GM10266 (cell line): ENCODE measurements around the gene RAB25.

Source experiments
- DNase-seq: peaks from one replicate; pipeline ENCODE4 v3.0.0; 2012; ENCODE audit errors: extremely low spot score
- TF ChIP-seq, protein P1 (sequence below): IDR thresholded peaks from 2 replicates; pipeline ENCODE4 v1.5.1; 2012; ENCODE audit warnings: mild to moderate bottlenecking, low read depth; ENCODE audit not compliant: control insufficient read depth, insufficient read depth; ENCODE audit errors: missing control alignments

RAB25 gene

DNA sequence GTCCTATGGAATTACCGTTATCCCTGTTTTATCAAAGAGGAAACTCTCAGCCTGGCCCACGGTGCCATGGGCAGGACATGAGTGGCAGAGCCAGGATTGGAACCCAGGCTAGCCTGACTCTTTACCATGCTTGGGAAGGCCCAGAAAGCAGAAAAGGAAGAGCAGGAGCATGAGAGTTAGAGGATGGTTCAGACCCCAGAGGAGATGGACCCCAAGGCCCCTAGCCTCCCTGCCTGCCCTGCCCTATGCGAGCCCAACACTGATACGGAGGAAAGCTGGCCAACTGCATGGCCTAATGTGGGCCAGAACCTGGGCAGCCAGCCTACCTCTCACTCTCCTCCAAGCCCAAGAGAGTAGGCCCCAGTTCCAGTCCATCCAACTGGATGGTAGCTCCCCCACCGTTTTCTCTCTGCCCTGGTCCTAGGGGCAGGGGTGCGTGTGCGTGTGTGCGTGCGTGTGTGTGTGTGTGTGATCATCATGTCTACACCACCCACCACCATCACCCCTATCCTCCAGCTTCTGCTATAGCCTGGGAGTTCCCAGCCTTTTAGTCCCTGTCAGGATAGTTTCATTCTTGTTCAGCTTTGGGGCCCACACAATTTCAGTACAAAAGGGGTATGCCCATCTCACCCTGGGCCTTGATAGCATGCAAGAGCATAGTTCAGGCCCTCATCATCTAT, 36.7 kb downstream of the RAB25 start:
- TF ChIP-seq, protein P1, sequence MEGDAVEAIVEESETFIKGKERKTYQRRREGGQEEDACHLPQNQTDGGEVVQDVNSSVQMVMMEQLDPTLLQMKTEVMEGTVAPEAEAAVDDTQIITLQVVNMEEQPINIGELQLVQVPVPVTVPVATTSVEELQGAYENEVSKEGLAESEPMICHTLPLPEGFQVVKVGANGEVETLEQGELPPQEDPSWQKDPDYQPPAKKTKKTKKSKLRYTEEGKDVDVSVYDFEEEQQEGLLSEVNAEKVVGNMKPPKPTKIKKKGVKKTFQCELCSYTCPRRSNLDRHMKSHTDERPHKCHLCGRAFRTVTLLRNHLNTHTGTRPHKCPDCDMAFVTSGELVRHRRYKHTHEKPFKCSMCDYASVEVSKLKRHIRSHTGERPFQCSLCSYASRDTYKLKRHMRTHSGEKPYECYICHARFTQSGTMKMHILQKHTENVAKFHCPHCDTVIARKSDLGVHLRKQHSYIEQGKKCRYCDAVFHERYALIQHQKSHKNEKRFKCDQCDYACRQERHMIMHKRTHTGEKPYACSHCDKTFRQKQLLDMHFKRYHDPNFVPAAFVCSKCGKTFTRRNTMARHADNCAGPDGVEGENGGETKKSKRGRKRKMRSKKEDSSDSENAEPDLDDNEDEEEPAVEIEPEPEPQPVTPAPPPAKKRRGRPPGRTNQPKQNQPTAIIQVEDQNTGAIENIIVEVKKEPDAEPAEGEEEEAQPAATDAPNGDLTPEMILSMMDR = no peak

DNA sequence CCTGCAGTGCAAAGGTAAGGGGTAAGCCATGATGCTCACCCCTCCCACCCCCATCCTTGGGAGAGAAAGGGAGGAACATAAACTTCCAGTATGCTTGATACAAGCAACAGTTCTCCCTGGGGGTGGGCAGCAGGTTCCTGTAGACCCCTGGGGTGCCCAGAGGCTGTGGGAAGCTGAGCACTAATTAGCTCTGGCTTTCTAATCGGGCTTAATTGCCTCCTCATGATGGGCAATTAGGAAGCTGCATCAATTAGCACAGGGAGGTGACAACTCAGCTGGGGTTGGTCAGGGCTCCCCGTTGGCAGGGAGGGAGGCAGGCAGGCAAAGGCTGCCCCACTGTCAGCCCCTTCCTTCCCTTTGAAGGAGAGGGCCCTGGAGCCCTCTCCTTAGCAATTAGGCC, 37.8 kb downstream of the RAB25 start:
- TF ChIP-seq, protein P1 = no peak
- no peak for DNase-seq

More for the DNA sequence above, 36.7 kb downstream of the RAB25 start:
- no peak for DNase-seq

DNA sequence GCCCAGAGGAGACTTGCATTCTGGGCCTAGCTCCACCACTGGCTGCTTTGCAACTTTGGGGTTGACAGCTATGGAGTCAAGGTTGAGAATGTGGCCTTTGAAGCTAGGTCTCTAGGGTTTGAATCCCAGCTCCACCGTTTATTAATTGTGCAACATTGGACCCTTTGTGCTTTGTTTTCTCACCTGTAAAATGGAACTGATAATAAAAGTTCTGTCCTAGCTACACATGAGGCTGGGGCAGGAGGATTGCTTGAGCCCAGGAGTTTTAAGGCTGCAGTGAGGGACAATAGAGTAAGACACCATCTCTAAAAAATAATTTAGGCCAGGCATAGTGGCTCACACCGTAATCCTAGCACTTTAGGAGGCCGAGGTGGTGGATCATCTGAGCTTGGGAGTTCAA, 38.3 kb downstream of the RAB25 start:
- TF ChIP-seq, protein P1 = no peak
- DNase-seq = no peak

DNA sequence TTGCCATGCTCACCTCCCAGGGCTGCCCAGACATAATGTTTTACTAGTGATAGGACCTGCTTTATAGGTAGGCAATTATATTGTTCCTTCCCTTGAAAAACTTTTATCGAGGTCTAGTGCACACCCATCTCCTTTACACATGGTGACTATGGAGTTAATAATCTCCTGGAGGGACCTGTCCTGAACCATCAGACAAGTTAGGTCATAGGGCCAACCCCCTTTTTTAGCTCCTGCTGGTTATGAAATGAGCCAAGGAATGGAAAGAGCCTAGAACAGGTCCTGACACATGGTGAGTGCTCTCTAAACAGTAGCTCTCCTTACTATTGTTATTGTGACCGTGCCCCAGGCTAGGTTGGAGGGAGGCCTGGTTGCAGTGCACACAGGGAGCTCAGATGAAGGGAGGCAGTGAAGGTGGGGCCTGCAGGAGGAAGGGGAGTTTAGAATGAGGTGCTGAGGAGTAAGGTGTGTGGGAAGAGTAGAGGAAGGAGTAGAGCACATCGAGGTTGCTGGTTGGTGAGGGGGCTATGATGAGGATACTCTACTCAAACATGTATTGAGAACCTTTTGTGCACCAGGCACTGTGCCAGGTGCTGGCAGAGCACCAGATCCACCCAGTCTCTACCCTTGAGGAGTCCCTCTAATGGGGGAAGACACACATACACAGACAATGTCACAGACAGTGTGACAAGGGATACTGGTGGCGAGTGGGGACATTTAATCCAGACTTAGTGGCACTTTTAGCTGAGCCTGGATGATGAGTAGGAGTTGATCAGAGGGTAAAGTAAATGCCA, 39.4 kb downstream of the RAB25 start:
- DNase-seq = no peak
- TF ChIP-seq, protein P1 = no peak

DNA sequence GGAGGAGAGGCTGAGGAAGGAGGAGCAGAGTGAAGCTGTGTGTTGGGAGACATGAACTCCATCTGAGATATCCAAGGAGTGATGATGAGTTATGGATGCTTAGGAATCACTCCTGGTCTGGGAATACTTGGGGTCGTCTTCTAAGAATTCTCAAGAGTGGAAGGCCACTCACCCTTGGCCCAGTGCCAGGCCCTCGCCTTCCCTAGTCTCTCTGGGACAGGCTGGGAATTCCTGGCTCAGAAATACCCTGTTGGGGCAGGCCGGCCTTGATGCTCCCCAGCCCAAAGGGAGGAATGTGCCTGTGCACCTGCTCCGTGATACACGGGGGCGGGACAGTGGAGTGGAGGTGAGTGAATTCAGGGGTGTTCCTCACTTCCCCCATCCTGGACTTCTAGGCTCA, 40.9 kb downstream of the RAB25 start:
- TF ChIP-seq, protein P1 = no peak
- no peak for DNase-seq

DNA sequence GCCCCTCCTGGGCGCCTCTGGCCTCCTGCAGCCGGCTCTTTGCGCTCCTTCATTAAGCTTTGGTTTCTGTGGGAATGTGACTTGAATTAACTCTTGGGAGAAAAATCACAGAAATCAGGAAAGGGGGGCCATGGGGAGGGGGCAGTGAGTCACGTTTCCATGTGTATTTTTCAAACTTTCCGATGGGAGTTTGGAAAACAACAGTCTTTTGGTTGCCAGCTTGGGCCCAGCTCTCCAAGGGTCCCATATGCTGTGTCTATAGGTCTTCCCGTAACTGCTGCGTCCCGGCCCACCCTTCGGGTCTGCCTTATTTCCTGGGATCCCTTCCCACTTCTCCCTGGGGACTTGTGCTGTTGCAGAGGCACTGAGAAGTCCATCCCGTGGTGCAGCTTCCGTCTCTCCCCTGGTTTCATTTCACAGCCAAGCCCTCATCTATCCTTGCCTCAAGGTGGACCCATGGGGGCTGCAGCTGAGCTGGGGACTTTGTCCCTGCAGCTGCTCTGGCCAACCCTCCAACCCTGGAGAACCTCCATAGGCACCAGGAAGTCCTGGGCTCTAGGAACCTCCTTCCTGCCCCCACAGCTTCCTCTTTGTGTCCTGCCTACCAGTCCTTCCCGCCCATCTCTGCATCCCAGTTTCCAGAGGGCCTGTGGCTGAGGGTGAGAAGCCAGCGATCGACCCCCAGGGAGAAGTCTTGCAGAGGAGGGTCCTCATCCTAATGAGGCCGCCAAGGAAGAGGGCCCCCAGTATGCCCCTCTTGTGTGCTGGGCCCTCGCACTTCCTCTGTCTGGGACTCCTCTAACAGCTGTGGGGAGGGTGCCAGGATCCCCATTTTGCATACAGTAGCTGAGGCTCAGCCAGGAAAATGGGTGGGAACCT, 41.9 kb downstream of the RAB25 start:
- TF ChIP-seq, protein P1 = no peak
- DNase-seq = no peak

DNA sequence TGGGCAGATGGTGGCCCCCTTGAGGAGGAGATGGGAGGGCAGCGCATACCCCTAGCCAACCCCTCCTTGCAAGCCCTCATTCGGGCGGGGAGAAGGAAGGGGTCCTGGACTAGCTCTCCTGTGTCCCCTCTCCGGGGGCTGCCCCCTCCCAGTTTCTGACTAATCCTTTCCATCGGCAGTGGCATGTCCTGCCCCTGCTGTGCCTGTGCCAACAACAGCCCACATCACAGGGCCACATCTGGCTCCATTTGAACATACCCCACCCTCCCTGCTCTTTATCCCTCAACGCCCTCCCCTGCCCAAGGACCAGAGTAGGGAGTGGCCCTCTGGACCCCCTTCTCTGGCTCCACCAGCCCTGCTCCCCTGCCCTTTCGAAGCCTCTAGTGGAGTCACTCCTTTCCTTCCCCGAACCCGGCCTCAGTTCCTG, 42.6 kb downstream of the RAB25 start:
- TF ChIP-seq, protein P1 = no peak
- no peak for DNase-seq
